CD8-positive, alpha-beta memory T cell (primary cell): ENCODE results near the gene AGAP6. TPM values are rescaled to one million over a fixed set of nuclear protein-coding genes. Genes with fewer than 3 reads are reported as not detected.
"Not testable (repeated sequence)": the region's sequence is repeated elsewhere in the genome, so short reads cannot be mapped to it uniquely, and the experiment has no call there.

Experiments used
- CTCF ChIA-PET: fragments of 350-600 bp; sonication (Branson Sonifier 250); formaldehyde crosslinking; loops from one replicate; lab custom pipeline; 2021; ENCODE audit warnings: antibody characterized with exemption; lab: Charles Lee
- POLR2A ChIA-PET: fragments of 350-600 bp; sonication (Branson Sonifier 250); formaldehyde crosslinking; loops from one replicate; lab custom pipeline; 2021; ENCODE audit warnings: antibody characterized with exemption; lab: Charles Lee
- DNase-seq, 5 donors: peaks; one replicate each; pipeline versions ENCODE4 v3.0.0 to v3.0.0-alpha.2; 2020 to 2022; ENCODE audit warnings: mixed read lengths in 1 of 5
- H3K27ac ChIP-seq: one replicate; pipeline ENCODE4 v1.7.0; 2013; ENCODE audit warnings: low read depth, mild to moderate bottlenecking, low read length, moderate library complexity
- H3K27me3 ChIP-seq: 2 replicates; pipeline ENCODE4 v1.7.0; 2013; ENCODE audit warnings: low read length, mild to moderate bottlenecking; ENCODE audit not compliant: insufficient read depth, poor library complexity, severe bottlenecking
- H3K36me3 ChIP-seq: 2 replicates; pipeline ENCODE4 v1.7.0; 2013; ENCODE audit warnings: mild to moderate bottlenecking, low read length, moderate library complexity; ENCODE audit not compliant: insufficient read depth
- H3K4me1 ChIP-seq: 2 replicates; pipeline ENCODE4 v1.7.0; 2013; ENCODE audit warnings: mild to moderate bottlenecking, low read length, moderate library complexity; ENCODE audit not compliant: insufficient read depth
- H3K4me3 ChIP-seq: 2 replicates; pipeline ENCODE4 v1.7.0; 2013; ENCODE audit warnings: mild to moderate bottlenecking, low read length
- H3K9me3 ChIP-seq: 2 replicates; pipeline ENCODE4 v1.7.0; 2013; ENCODE audit warnings: mild to moderate bottlenecking, low read length
- H3K27ac Mint-ChIP-seq, 8 donors: one replicate each; pipeline ENCODE4 v1.8.0; 2020 to 2021; ENCODE audit warnings: mixed read lengths in 8 of 8, mild to moderate bottlenecking in 6 of 8, inconsistent platforms in 3 of 8, moderate library complexity in 3 of 8
- H3K27me3 Mint-ChIP-seq, 2 donors: one replicate each; pipeline ENCODE4 v1.8.0; 2020 to 2021; ENCODE audit warnings: mixed read lengths in 2 of 2, mild to moderate bottlenecking in 1 of 2, moderate library complexity in 1 of 2
- H3K36me3 Mint-ChIP-seq, 3 donors: one replicate each; pipeline ENCODE4 v1.8.0; 2020 to 2021; ENCODE audit warnings: mixed read lengths in 3 of 3, inconsistent platforms in 1 of 3, mild to moderate bottlenecking in 1 of 3
- H3K4me1 Mint-ChIP-seq, 3 donors: one replicate each; pipeline ENCODE4 v1.8.0; 2020 to 2021; ENCODE audit warnings: mixed read lengths in 3 of 3, inconsistent platforms in 1 of 3, mild to moderate bottlenecking in 1 of 3
- H3K4me3 Mint-ChIP-seq, 7 donors: one replicate each; pipeline ENCODE4 v1.8.0; 2020 to 2021; ENCODE audit warnings: mixed read lengths in 7 of 7, mild to moderate bottlenecking in 6 of 7, moderate library complexity in 4 of 7, inconsistent platforms in 2 of 7
- H3K9me3 Mint-ChIP-seq, 5 donors: one replicate each; pipeline ENCODE4 v1.8.0; 2020 to 2022; ENCODE audit warnings: mixed read lengths in 5 of 5, mild to moderate bottlenecking in 3 of 5, moderate library complexity in 2 of 5, inconsistent platforms in 1 of 5
- polyA plus RNA-seq: library from polyadenylated mRNA; unstranded; fragments of 300-500 nt; fragmentation: Illumina TruSeq; gene quantifications from one replicate; pipeline ENCODE4 v1.2.3, GENCODE V29; 2021
- total RNA-seq, 2 experiments: library from RNA; stranded (reverse); gene quantifications; one replicate each; pipeline ENCODE4 v1.2.3, GENCODE V29; 2021

Gene AGAP6
- total and polyA plus RNA-seq, 3 experiments from 2014 or later = 1.8 to 14.8 (median 14.3) TPM

DNA sequence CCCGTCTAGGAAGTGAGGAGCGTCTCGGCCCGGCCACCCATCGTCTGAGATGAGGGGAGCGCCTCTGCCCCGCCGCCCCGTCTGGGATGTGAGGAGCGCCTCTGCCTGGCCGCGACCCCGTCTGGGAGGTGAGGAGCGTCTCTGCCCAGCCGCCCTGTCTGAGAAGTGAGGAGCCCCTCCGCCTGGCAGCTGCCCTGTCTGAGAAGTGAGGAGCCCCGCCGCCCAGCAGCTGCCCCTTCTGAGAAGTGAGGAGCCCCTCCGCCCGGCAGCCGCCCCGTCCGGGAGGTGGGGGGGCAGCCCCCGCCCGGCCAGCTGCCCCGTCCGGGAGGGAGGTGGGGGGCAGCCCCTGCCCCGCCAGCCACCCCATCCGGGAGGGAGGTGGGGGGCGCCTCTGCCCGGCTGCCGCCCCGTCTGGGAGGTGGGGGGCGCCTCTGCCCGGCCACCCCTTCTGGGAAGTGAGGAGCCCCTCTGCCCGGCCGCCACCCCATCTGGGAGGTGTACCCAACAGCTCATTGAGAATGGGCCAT, 17.8 kb upstream of the AGAP6 start:
- H3K4me3 ChIP-seq, H3K4me1 ChIP-seq, H3K36me3 ChIP-seq, H3K4me3 Mint-ChIP-seq, DNase-seq, H3K9me3 ChIP-seq, H3K4me1 Mint-ChIP-seq, H3K27ac Mint-ChIP-seq, H3K27me3 ChIP-seq, POLR2A ChIA-PET, H3K27me3 Mint-ChIP-seq, CTCF ChIA-PET, H3K9me3 Mint-ChIP-seq, H3K27ac ChIP-seq: not testable (repeated sequence)
- H3K36me3 Mint-ChIP-seq = peaks cover 0 to 22% (median 7%) of the 10 kb centered on the region in 3 donors

- H3K9me3 ChIP-seq, H3K4me3 ChIP-seq, DNase-seq, H3K4me1 Mint-ChIP-seq, H3K4me3 Mint-ChIP-seq, H3K4me1 ChIP-seq, H3K27ac ChIP-seq, H3K27me3 Mint-ChIP-seq, H3K27me3 ChIP-seq, H3K27ac Mint-ChIP-seq, CTCF ChIA-PET, POLR2A ChIA-PET, H3K9me3 Mint-ChIP-seq, H3K36me3 ChIP-seq: not testable (repeated sequence)
- peaks cover 0 to 22% (median 7%) of the 10 kb centered on the region in 3 donors for H3K36me3 Mint-ChIP-seq
These were observed 16.7 kb upstream of the AGAP6 start for GRCh38 chr10:49971466-49971865.

GRCh38 chr10:49972094-49972493, 16.1 kb upstream of the AGAP6 start:
- H3K4me1 Mint-ChIP-seq, CTCF ChIA-PET, H3K9me3 Mint-ChIP-seq, H3K4me3 ChIP-seq, H3K27ac ChIP-seq, POLR2A ChIA-PET, H3K27me3 Mint-ChIP-seq, DNase-seq, H3K4me1 ChIP-seq, H3K4me3 Mint-ChIP-seq, H3K27me3 ChIP-seq, H3K36me3 ChIP-seq, H3K27ac Mint-ChIP-seq, H3K9me3 ChIP-seq: not testable (repeated sequence)
- H3K36me3 Mint-ChIP-seq = peaks cover 0 to 22% (median 7%) of the 10 kb centered on the region in 3 donors

DNA sequence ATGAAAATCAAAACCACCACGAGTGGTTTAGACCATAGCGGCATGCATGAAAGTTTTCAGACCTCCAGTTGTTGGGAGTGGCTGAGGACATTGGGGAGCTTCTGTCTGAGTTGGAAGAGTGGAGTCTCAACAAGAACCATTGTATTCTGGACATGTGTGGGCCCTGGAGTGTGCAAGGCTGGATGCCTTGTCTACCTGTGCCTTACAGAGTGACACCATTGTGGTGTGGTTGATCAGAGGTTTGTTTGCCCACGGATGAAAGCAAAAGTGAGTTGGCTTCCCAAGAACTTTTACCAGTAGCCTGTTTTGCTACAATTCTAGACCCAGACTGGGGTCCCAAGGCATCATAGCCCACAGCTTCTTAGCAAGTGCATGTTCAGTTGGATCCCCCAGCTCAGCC, 10.4 kb upstream of the AGAP6 start:
- H3K9me3 ChIP-seq, H3K36me3 ChIP-seq, H3K4me1 Mint-ChIP-seq, H3K4me3 Mint-ChIP-seq, POLR2A ChIA-PET, H3K27ac Mint-ChIP-seq, DNase-seq, H3K27ac ChIP-seq, H3K9me3 Mint-ChIP-seq, H3K4me1 ChIP-seq, H3K27me3 Mint-ChIP-seq, H3K4me3 ChIP-seq, CTCF ChIA-PET, H3K27me3 ChIP-seq: not testable (repeated sequence)
- peaks cover 0 to 22% (median 2%) of the 10 kb centered on the region in 3 donors for H3K36me3 Mint-ChIP-seq

- POLR2A ChIA-PET, H3K9me3 ChIP-seq, H3K4me1 ChIP-seq, H3K27me3 ChIP-seq, H3K27me3 Mint-ChIP-seq, CTCF ChIA-PET, H3K27ac ChIP-seq, H3K4me1 Mint-ChIP-seq, DNase-seq, H3K9me3 Mint-ChIP-seq, H3K36me3 ChIP-seq, H3K4me3 ChIP-seq, H3K4me3 Mint-ChIP-seq: not testable (repeated sequence)
- Mint-ChIP-seq H3K36me3 (peaks cover 0 to 21% (median 4%) of the 10 kb centered on the region in 3 donors), H3K27ac (peak overlapping the region in 1 of 8 donors; percentile 32)
These were observed 999 bp upstream of the AGAP6 start for GRCh38 chr10:49987207-49987606.

GRCh38 chr10:49995321-49995720, 7.1 kb downstream of the AGAP6 start:
- POLR2A ChIA-PET, CTCF ChIA-PET, H3K4me3 ChIP-seq, H3K9me3 Mint-ChIP-seq, DNase-seq, H3K27me3 ChIP-seq, H3K4me1 ChIP-seq, H3K4me1 Mint-ChIP-seq, H3K27ac ChIP-seq, H3K36me3 ChIP-seq, H3K4me3 Mint-ChIP-seq, H3K27me3 Mint-ChIP-seq, H3K9me3 ChIP-seq: not testable (repeated sequence)
- peak overlapping the region in 2 of 8 donors; percentile 5 to 59 for H3K27ac Mint-ChIP-seq
- peaks cover 0 to 19% (median 0%) of the 10 kb centered on the region in 3 donors for H3K36me3 Mint-ChIP-seq

GRCh38 chr10:50014024-50014423, 25.8 kb downstream of the AGAP6 start:
- H3K36me3 Mint-ChIP-seq, DNase-seq, H3K27me3 ChIP-seq, H3K36me3 ChIP-seq, CTCF ChIA-PET, H3K4me1 Mint-ChIP-seq, H3K4me3 ChIP-seq, H3K27me3 Mint-ChIP-seq, H3K27ac ChIP-seq, POLR2A ChIA-PET, H3K4me1 ChIP-seq, H3K4me3 Mint-ChIP-seq, H3K9me3 ChIP-seq, H3K27ac Mint-ChIP-seq, H3K9me3 Mint-ChIP-seq: not testable (repeated sequence)

DNA sequence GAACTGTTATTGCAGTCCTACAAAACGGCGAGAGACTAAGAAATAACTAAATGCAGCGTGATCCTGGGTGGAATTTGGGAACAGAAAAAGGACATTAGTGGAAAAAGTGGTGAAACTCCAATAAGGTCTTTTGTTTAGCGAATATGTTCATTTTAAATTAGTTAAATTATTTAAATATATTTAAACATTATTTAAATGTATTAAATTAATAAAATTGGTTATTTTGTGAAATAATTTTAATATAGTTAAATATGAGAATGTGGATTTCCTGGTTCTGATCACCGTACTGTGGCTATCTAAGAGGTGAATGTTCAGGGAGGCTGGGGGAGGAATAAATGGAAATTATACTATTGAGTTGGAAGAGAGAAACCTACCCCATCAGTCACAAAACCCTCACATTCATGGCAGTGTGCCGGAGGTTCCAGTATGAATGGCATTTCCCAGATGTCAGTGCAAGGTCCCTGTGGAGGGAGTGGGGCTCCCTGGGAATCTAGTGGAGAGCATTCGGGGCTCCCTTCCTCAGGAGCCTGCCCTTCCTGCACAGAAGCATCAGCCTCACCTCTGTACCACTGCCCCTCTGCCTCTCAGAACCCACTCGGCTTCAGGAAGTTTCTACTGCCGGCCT, 27.5 kb downstream of the AGAP6 start:
- H3K9me3 Mint-ChIP-seq, CTCF ChIA-PET, H3K4me1 Mint-ChIP-seq, H3K36me3 ChIP-seq, H3K4me3 Mint-ChIP-seq, DNase-seq, H3K27ac ChIP-seq, H3K4me1 ChIP-seq, H3K4me3 ChIP-seq, H3K36me3 Mint-ChIP-seq, H3K27me3 ChIP-seq, POLR2A ChIA-PET, H3K27me3 Mint-ChIP-seq, H3K27ac Mint-ChIP-seq, H3K9me3 ChIP-seq: not testable (repeated sequence)

DNA sequence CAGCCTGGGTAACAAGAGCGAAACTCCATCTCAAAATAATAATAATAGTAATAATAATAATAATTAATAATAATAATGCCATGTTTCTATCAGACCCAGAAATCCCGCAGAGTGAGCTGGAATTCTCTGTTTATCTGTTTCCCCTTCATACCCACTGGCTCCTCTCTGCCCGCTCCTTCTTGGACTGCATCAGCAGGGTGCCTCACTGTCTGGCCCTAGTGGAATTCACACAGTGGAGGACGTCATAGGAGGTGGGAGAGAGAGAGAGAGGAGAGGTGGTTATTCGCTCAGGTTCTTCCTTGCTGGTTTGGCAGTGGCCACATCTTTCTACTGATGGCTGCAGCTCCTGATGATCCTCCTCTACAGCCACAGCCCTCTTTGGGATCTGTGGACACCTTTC, 28.7 kb downstream of the AGAP6 start:
- DNase-seq, H3K4me1 Mint-ChIP-seq, H3K4me3 ChIP-seq, H3K27me3 ChIP-seq, H3K27me3 Mint-ChIP-seq, CTCF ChIA-PET, H3K27ac ChIP-seq, H3K4me3 Mint-ChIP-seq, H3K4me1 ChIP-seq, H3K27ac Mint-ChIP-seq, H3K9me3 ChIP-seq, POLR2A ChIA-PET, H3K36me3 ChIP-seq, H3K9me3 Mint-ChIP-seq, H3K36me3 Mint-ChIP-seq: not testable (repeated sequence)
